A673 (cell line): ENCODE results near the gene PTPRK. TPM values are rescaled to one million over a fixed set of nuclear protein-coding genes. Genes with fewer than 3 reads are reported as not detected.

Experiments
- BruUV-seq: library from RNA; stranded (reverse); fragments of 400-500 nt; replicated peaks from 2 replicates; lab custom pipeline; 2021; lab: Mats Ljungman, UMichigan
- CTCF ChIA-PET: fragments of 300-600 bp; sonication (Branson Sonifier 250); formaldehyde crosslinking; loops from one replicate; lab custom pipeline; 2022; ENCODE audit warnings: antibody characterized with exemption; lab: Charles Lee
- POLR2A ChIA-PET: fragments of 300-600 bp; sonication (Branson Sonifier 250); formaldehyde crosslinking; loops from one replicate; lab custom pipeline; 2022; ENCODE audit warnings: antibody characterized with exemption; ENCODE audit not compliant: low non-redundant PET; lab: Charles Lee
- DNase-seq: peaks from one replicate; pipeline ENCODE4 v3.0.0-alpha.2; 2015; ENCODE audit warnings: low spot score
- H3K27ac ChIP-seq: fragments of 200-600 bp; sonication (generic); 2 replicates; pipeline ENCODE4 v1.5.1; 2016; ENCODE audit warnings: mixed run types, low read depth, mild to moderate bottlenecking, mixed read lengths, antibody characterized with exemption, low read length; ENCODE audit not compliant: poor library complexity, severe bottlenecking
- H3K27me3 ChIP-seq: fragments of 200-600 bp; sonication (generic); replicated peaks from 2 replicates; pipeline ENCODE4 v1.6.1; 2017; ENCODE audit warnings: mixed run types, low read depth, mild to moderate bottlenecking, mixed read lengths, antibody characterized with exemption, low read length; ENCODE audit not compliant: insufficient read depth, poor library complexity
- H3K36me3 ChIP-seq: fragments of 200-600 bp; sonication (generic); 2 replicates; pipeline ENCODE4 v1.6.1; 2016; ENCODE audit warnings: mixed run types, mild to moderate bottlenecking, mixed read lengths, antibody characterized with exemption, low read length; ENCODE audit not compliant: insufficient read depth, poor library complexity, severe bottlenecking
- H3K4me1 ChIP-seq: fragments of 200-600 bp; sonication (generic); 2 replicates; pipeline ENCODE4 v1.6.1; 2017; ENCODE audit warnings: mixed run types, mild to moderate bottlenecking, mixed read lengths, antibody characterized with exemption, low read length; ENCODE audit not compliant: insufficient read depth, poor library complexity, severe bottlenecking
- H3K4me3 ChIP-seq: fragments of 200-600 bp; sonication (generic); 2 replicates; pipeline ENCODE4 v1.5.1; 2016; ENCODE audit warnings: low read depth, mixed run types, mild to moderate bottlenecking, mixed read lengths, low read length; ENCODE audit not compliant: poor library complexity, severe bottlenecking
- H3K9me3 ChIP-seq: fragments of 200-600 bp; sonication (generic); 2 replicates; pipeline ENCODE4 v1.6.1; 2016; ENCODE audit warnings: mixed run types, low read depth, mild to moderate bottlenecking, mixed read lengths, antibody characterized with exemption, low read length; ENCODE audit not compliant: poor library complexity, severe bottlenecking
- CTCF ChIP-seq: fragments of 300-800, 200-600 bp; sonication (generic); conservative IDR thresholded peaks from 2 replicates; pipeline ENCODE4 v1.5.1; 2017; ENCODE audit warnings: low read depth, mild to moderate bottlenecking, antibody characterized with exemption, low read length, moderate library complexity, mixed read lengths
- EZH2 ChIP-seq: fragments of 200-600 bp; sonication (generic); IDR thresholded peaks from 2 replicates; pipeline ENCODE4 v1.6.1; 2017; ENCODE audit warnings: borderline replicate concordance, low read depth, mild to moderate bottlenecking, mixed read lengths, antibody characterized with exemption, low read length; ENCODE audit not compliant: poor library complexity, severe bottlenecking
- intact Hi-C: fragments of 100-400 bp; cut with micrococcal nuclease; formaldehyde crosslinking; loops from one replicate; pipeline ENCODE4 v1.10.0; 2022; ENCODE audit not compliant: unreplicated experiment
- total RNA-seq: library from RNA; stranded (reverse); gene quantifications from 2 replicates; pipeline ENCODE4 v1.2.3, GENCODE V29; 2021

The PTPRK gene
- total RNA-seq, 1 experiment from 2014 or later = 77.3 TPM

GRCh38 chr6:128233531-128233930, 286.9 kb downstream of the PTPRK start:
- DNase-seq = no peak
- Histone ChIP-seq H3K27me3 (no peaks in the 10 kb centered on the region), H3K4me1 (peaks cover 3% of the 10 kb centered on the region), H3K27ac (no peak overlapping the region), H3K36me3 (no peaks in the 10 kb centered on the region), H3K4me3 (no peak overlapping the region), H3K9me3 (no peaks in the 10 kb centered on the region)
- POLR2A ChIA-PET = no interaction called here
- intact Hi-C loops = no loop called here
- CTCF ChIA-PET = no interaction called here
- no peak for TF ChIP-seq EZH2
- TF ChIP-seq CTCF = no peak
- BruUV-seq = no TSS peak

- ChIA-PET POLR2A (no interaction called here), CTCF (no interaction called here)
- Histone ChIP-seq H3K36me3 (no peaks in the 10 kb centered on the region), H3K9me3 (no peaks in the 10 kb centered on the region), H3K27me3 (no peaks in the 10 kb centered on the region), H3K27ac (no peak overlapping the region), H3K4me1 (no peaks in the 10 kb centered on the region), H3K4me3 (no peak overlapping the region)
- TF ChIP-seq EZH2 (no peak), CTCF (no peak)
- BruUV-seq = no TSS peak
- no peak for DNase-seq
- intact Hi-C loops = no loop called here
These were observed 290.0 kb downstream of the PTPRK start for GRCh38 chr6:128230267-128230989.

GRCh38 chr6:128225612-128226011, 294.8 kb downstream of the PTPRK start:
- Histone ChIP-seq H3K4me3 (no peak overlapping the region), H3K27me3 (no peaks in the 10 kb centered on the region), H3K4me1 (no peaks in the 10 kb centered on the region), H3K9me3 (no peaks in the 10 kb centered on the region), H3K36me3 (no peaks in the 10 kb centered on the region), H3K27ac (no peak overlapping the region)
- intact Hi-C loops = no loop called here
- CTCF ChIA-PET = no interaction called here
- TF ChIP-seq CTCF (no peak), EZH2 (no peak)
- no TSS peak for BruUV-seq
- POLR2A ChIA-PET = no interaction called here
- DNase-seq = no peak
